ENCODE measurements around the gene ANKS6. TPM values are rescaled to one million over a fixed set of nuclear protein-coding genes. Genes with fewer than 3 reads are reported as not detected.

ANKS6 gene
- total and polyA plus RNA-seq, 9 of the 15 experiments (the other 6 are each of a cell fraction or from before 2014, with no cell fraction given), result 9.9 to 74.5 (median 36.9) TPM

GRCh38 chr9:98796364-98797101 is at the start of gene ANKS6 (continued):
- TF ChIP-seq REST (IDR thresholded peaks at IDR 0.05; ENCODE audit: borderline replicate concordance), result 0 out of 2 replicates have a peak, but pooled peaks have one; percentile 4
- no peak for TF ChIP-seq REST (CRISPR knock-in tag; IDR thresholded peaks at IDR 0.05; ENCODE audit: low read depth)
- TF ChIP-seq TRIM25 (IDR thresholded peaks at IDR 0.05; ENCODE audit: borderline replicate concordance), result no peak
- peak; percentile 74 for TF ChIP-seq CCNT2 (IDR thresholded peaks at IDR 0.05; ENCODE audit: borderline replicate concordance, extremely low read depth, insufficient read length, low read depth, low read length)
- no peak for TF ChIP-seq SMARCC2 (IDR thresholded peaks at IDR 0.05; ENCODE audit: low read depth)
- no peak for TF ChIP-seq ZNF143 (CRISPR knock-in tag; IDR thresholded peaks at IDR 0.05)
- TF ChIP-seq ZNF324 (CRISPR knock-in tag; IDR thresholded peaks at IDR 0.05), result no peak
- TF ChIP-seq NR0B1 (IDR thresholded peaks at IDR 0.05; ENCODE audit: partially characterized antibody), result no peak
- no peak for TF ChIP-seq TFAM (CRISPR knock-in tag; conservative IDR thresholded peaks at IDR 0.05)
- TF ChIP-seq ZC3H4 (CRISPR knock-in tag; IDR thresholded peaks at IDR 0.05; ENCODE audit: borderline replicate concordance), result 0 out of 2 replicates have a peak, but pooled peaks have one; percentile 53
- no peak for TF ChIP-seq RUNX1 (IDR thresholded peaks at IDR 0.05; ENCODE audit: low read depth)
- TF ChIP-seq HDAC1 (IDR thresholded peaks at IDR 0.05), result no peak
- TF ChIP-seq EWSR1 (IDR thresholded peaks at IDR 0.05; ENCODE audit: borderline replicate concordance, low read depth, partially characterized antibody), result no peak
- no peak for TF ChIP-seq HIVEP1 (CRISPR knock-in tag; IDR thresholded peaks at IDR 0.05)
- TF ChIP-seq ZNF695 (CRISPR knock-in tag; IDR thresholded peaks at IDR 0.05), result no peak
- TF ChIP-seq ZNF644 (tag; IDR thresholded peaks at IDR 0.05; ENCODE audit: low read depth), result peak; percentile 99
- TF ChIP-seq ZNF282 (CRISPR knock-in tag; IDR thresholded peaks at IDR 0.05), result no peak
- no peak for TF ChIP-seq BDP1 (IDR thresholded peaks at IDR 0.05; ENCODE audit: insufficient read depth, insufficient read length)

Measured in K562 (cell line).